Stimulated activated CD8-positive, alpha-beta memory T cell treated with anti-CD3 and anti-CD28 coated beads, Interleukin-12 subunit alpha, Interleukin-12 subunit beta, amount 100 ng/mL, for 24 hours (primary cell): ENCODE measurements around the gene VCY1B.
"Not testable (repeated sequence)": the region's sequence is repeated elsewhere in the genome, so short reads cannot be mapped to it uniquely, and the experiment has no call there.

ENCODE experiments used
- DNase-seq: peaks from one replicate; pipeline ENCODE4 v3.0.0-alpha.2; 2020; ENCODE audit errors: extremely low read depth

The VCY1B gene

GRCh38 chrY:14055927-14056326 lies at the start of gene VCY1B:
Gene VCY1B (plus strand): TSS chrY:14056227. CDS start chrY:14056290, 63 bp downstream.
- not testable (repeated sequence) for DNase-seq

GRCh38 chrY:14011916-14012315 lies 44.1 kb upstream of the VCY1B start:
- not testable (repeated sequence) for DNase-seq

- DNase-seq: not testable (repeated sequence)
Measured at GRCh38 chrY:14030395-14030794, 25.6 kb upstream of the VCY1B start.

GRCh38 chrY:14085877-14086276 lies 29.9 kb downstream of the VCY1B start:
- DNase-seq: no peak
